Stimulated activated CD8-positive, alpha-beta memory T cell treated with anti-CD3 and anti-CD28 coated beads, Interleukin-4, amount 100 ng/mL, for 1 hour (primary cell): ENCODE measurements around the gene OR5T3.
"Not testable (repeated sequence)": the region's sequence is repeated elsewhere in the genome, so short reads cannot be mapped to it uniquely, and the experiment has no call there.

ENCODE experiments used
- DNase-seq, 2 donors: peaks; one replicate each; pipeline ENCODE4 v3.0.0-alpha.2; 2020; ENCODE audit warnings: low read depth in 2 of 2, low spot score in 1 of 2

OR5T3 gene

GRCh38 chr11:56251954-56252353, at the start of gene OR5T3:
OR5T3 (plus strand) TSS chr11:56252254; CDS start chr11:56252254, 0 bp downstream.
- no peak for DNase-seq

GRCh38 chr11:56207790-56208189, 44.3 kb upstream of the OR5T3 start:
- no peak for DNase-seq

GRCh38 chr11:56214537-56214936, 37.5 kb upstream of the OR5T3 start:
- no peak for DNase-seq

- not testable (repeated sequence) for DNase-seq
Measured at GRCh38 chr11:56219735-56220134, 32.3 kb upstream of the OR5T3 start.

- no peak for DNase-seq
Measured at GRCh38 chr11:56234155-56234554, 17.9 kb upstream of the OR5T3 start, which contains the start of gene OR5T2. OR5T2 (minus strand) TSS chr11:56234255; CDS start chr11:56233062, 1,193 bp downstream.

- DNase-seq: no peak
Measured at GRCh38 chr11:56271092-56271491, 19.0 kb downstream of the OR5T3 start.

- no peak for DNase-seq
Measured at GRCh38 chr11:56273854-56274253, 21.8 kb downstream of the OR5T3 start, which contains the start of gene OR5T1. OR5T1 (plus strand) TSS chr11:56274154; CDS start chr11:56275639, 1,485 bp downstream.

- no peak for DNase-seq
Measured at GRCh38 chr11:56292154-56292553, 40.1 kb downstream of the OR5T3 start, which contains the start of gene OR8H1. OR8H1 (minus strand) TSS chr11:56292254; CDS start chr11:56291062, 1,192 bp downstream.

- DNase-seq: no peak
Measured at GRCh38 chr11:56296898-56297297, 44.8 kb downstream of the OR5T3 start.
